ENCODE data around the gene ILDR2.

ILDR2 gene

GRCh38 chr1:166924823-166925541, 50.4 kb downstream of the ILDR2 start:
- Histone ChIP-seq H3K9me3 (ENCODE audit: control insufficient read depth, insufficient read depth, low read depth, low read length) (no peaks in the 10 kb centered on the region), H3K36me3 (ENCODE audit: control insufficient read depth in 2 of 2, insufficient read depth in 1 of 2, low read length in 2 of 2) (no peaks in the 10 kb centered on the region), H3K4me1 (ENCODE audit: control insufficient read depth, insufficient read depth, low read length) (no peaks in the 10 kb centered on the region), H3K4me3 (ENCODE audit: low read depth, low read length) (no peak overlapping the region), H3K27ac (ENCODE audit: extremely low read depth, low read depth, low read length) (no peak overlapping the region)
- CTCF ChIA-PET: interaction anchor here (0.6 to 2.3 kb wide), 5 partner anchors 13 to 142 kb away, joined by 3 to 16 read pairs (median 7); no protein-coding TSS in a partner anchor
- POLR2A ChIA-PET: interaction anchor here (0.6 to 1.2 kb wide), 2 partner anchors 19 to 118 kb away, joined by 3 to 4 read pairs; no protein-coding TSS in a partner anchor
- TF ChIP-seq ZIC2 (tag by site-specific recombination; IDR thresholded peaks at IDR 0.05) (no peak), ZNF202 (tag by site-specific recombination; IDR thresholded peaks at IDR 0.05; ENCODE audit: borderline replicate concordance) (no peak), KLF1 (tag by site-specific recombination; IDR thresholded peaks at IDR 0.05) (no peak), ZNF121 (tag by site-specific recombination; IDR thresholded peaks at IDR 0.05) (no peak), ZNF398 (tag by site-specific recombination; IDR thresholded peaks at IDR 0.05) (no peak), ZSCAN23 (tag by site-specific recombination; IDR thresholded peaks at IDR 0.05) (no peak), HOXD13 (CRISPR knock-in tag; IDR thresholded peaks at IDR 0.05; ENCODE audit: borderline replicate concordance) (no peak), ZNF571 (tag by site-specific recombination; IDR thresholded peaks at IDR 0.05) (no peak), MZF1 (tag by site-specific recombination; IDR thresholded peaks at IDR 0.05; ENCODE audit: borderline replicate concordance) (no peak), ZNF626 (tag by site-specific recombination; IDR thresholded peaks at IDR 0.05) (no peak)
- TF ChIP-seq, protein P1, sequence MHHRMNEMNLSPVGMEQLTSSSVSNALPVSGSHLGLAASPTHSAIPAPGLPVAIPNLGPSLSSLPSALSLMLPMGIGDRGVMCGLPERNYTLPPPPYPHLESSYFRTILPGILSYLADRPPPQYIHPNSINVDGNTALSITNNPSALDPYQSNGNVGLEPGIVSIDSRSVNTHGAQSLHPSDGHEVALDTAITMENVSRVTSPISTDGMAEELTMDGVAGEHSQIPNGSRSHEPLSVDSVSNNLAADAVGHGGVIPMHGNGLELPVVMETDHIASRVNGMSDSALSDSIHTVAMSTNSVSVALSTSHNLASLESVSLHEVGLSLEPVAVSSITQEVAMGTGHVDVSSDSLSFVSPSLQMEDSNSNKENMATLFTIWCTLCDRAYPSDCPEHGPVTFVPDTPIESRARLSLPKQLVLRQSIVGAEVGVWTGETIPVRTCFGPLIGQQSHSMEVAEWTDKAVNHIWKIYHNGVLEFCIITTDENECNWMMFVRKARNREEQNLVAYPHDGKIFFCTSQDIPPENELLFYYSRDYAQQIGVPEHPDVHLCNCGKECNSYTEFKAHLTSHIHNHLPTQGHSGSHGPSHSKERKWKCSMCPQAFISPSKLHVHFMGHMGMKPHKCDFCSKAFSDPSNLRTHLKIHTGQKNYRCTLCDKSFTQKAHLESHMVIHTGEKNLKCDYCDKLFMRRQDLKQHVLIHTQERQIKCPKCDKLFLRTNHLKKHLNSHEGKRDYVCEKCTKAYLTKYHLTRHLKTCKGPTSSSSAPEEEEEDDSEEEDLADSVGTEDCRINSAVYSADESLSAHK (tag by site-specific recombination; IDR thresholded peaks at IDR 0.05): no peak
- TF ChIP-seq, protein P2, sequence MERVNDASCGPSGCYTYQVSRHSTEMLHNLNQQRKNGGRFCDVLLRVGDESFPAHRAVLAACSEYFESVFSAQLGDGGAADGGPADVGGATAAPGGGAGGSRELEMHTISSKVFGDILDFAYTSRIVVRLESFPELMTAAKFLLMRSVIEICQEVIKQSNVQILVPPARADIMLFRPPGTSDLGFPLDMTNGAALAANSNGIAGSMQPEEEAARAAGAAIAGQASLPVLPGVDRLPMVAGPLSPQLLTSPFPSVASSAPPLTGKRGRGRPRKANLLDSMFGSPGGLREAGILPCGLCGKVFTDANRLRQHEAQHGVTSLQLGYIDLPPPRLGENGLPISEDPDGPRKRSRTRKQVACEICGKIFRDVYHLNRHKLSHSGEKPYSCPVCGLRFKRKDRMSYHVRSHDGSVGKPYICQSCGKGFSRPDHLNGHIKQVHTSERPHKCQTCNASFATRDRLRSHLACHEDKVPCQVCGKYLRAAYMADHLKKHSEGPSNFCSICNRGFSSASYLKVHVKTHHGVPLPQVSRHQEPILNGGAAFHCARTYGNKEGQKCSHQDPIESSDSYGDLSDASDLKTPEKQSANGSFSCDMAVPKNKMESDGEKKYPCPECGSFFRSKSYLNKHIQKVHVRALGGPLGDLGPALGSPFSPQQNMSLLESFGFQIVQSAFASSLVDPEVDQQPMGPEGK (tag by site-specific recombination; IDR thresholded peaks at IDR 0.05): no peak

DNA sequence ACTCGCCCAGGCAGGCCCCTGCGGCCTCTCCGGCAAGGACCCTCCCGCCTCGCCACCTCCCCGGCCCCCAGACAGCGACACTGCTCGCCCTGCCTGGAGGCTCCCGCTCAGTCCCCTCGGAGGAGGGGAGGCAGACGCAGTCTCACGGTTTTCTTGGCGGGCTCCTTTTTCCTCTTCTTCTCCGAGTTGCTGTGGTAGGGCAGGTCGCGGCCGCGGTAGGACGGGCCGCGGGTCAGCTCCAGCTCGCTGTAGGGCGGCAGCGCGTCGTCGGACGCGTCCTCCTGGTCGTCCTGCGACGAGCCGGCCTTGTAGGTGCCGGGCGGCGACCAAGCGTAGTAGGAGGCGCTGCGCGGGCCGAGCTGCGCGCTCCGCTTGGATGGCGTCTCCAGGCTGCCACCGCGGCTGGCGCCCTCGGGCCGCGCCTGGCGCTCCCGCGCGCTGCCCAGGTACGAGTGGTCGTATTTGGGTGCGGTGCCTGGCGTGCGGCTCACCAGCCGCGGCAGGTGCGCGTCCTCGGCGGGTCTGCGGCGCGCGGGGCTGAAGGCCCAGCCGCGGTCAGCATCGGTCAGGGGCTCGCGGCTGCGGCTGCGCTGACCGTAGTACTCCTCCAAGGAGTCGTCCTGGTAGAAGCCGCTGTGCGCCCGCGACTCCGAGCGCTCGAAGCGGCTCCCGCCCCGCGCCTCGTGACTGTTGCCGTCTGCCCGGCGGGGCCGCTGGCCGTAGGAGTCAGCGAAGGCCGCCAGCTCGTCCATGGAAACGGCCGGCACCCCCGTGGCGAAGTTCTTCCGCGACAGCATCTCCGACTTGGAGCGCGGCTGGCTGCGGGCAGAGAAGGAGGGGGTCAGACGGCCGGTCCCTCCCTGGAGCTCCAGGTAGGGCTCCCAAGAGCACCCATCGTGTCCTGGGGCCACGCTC, 54.5 kb downstream of the ILDR2 start:
- ChIA-PET CTCF (interaction anchor here (1.6 kb wide), 1 partner anchor 138 kb away, joined by 3 read pairs; no protein-coding TSS in a partner anchor), POLR2A (no interaction called here)
- no peaks in the 10 kb centered on the region for H3K9me3 ChIP-seq (ENCODE audit: control insufficient read depth, insufficient read depth, low read depth, low read length)
- no peak overlapping the region for H3K4me3 ChIP-seq (ENCODE audit: low read depth, low read length)
- H3K27ac ChIP-seq (ENCODE audit: extremely low read depth, low read depth, low read length): no peak overlapping the region
- no peaks in the 10 kb centered on the region for H3K4me1 ChIP-seq (ENCODE audit: control insufficient read depth, insufficient read depth, low read length)
- no peaks in the 10 kb centered on the region for H3K36me3 ChIP-seq (ENCODE audit: control insufficient read depth in 2 of 2, insufficient read depth in 1 of 2, low read length in 2 of 2)
- TF ChIP-seq SCRT2 (tag by site-specific recombination; IDR thresholded peaks at IDR 0.05) (no peak), ZNF777 (tag by site-specific recombination; IDR thresholded peaks at IDR 0.05; ENCODE audit: borderline replicate concordance) (no peak), ZNF366 (tag by site-specific recombination; conservative IDR thresholded peaks at IDR 0.05) (no peak), TRIM28 (IDR thresholded peaks at IDR 0.05; ENCODE audit: borderline replicate concordance, low read length) (no peak), ZBTB48 (tag by site-specific recombination; IDR thresholded peaks at IDR 0.05) (no peak), ZNF48 (tag by site-specific recombination; IDR thresholded peaks at IDR 0.05) (no peak), ZNF362 (tag by site-specific recombination; IDR thresholded peaks at IDR 0.05) (no peak)
- TF ChIP-seq, protein P3, sequence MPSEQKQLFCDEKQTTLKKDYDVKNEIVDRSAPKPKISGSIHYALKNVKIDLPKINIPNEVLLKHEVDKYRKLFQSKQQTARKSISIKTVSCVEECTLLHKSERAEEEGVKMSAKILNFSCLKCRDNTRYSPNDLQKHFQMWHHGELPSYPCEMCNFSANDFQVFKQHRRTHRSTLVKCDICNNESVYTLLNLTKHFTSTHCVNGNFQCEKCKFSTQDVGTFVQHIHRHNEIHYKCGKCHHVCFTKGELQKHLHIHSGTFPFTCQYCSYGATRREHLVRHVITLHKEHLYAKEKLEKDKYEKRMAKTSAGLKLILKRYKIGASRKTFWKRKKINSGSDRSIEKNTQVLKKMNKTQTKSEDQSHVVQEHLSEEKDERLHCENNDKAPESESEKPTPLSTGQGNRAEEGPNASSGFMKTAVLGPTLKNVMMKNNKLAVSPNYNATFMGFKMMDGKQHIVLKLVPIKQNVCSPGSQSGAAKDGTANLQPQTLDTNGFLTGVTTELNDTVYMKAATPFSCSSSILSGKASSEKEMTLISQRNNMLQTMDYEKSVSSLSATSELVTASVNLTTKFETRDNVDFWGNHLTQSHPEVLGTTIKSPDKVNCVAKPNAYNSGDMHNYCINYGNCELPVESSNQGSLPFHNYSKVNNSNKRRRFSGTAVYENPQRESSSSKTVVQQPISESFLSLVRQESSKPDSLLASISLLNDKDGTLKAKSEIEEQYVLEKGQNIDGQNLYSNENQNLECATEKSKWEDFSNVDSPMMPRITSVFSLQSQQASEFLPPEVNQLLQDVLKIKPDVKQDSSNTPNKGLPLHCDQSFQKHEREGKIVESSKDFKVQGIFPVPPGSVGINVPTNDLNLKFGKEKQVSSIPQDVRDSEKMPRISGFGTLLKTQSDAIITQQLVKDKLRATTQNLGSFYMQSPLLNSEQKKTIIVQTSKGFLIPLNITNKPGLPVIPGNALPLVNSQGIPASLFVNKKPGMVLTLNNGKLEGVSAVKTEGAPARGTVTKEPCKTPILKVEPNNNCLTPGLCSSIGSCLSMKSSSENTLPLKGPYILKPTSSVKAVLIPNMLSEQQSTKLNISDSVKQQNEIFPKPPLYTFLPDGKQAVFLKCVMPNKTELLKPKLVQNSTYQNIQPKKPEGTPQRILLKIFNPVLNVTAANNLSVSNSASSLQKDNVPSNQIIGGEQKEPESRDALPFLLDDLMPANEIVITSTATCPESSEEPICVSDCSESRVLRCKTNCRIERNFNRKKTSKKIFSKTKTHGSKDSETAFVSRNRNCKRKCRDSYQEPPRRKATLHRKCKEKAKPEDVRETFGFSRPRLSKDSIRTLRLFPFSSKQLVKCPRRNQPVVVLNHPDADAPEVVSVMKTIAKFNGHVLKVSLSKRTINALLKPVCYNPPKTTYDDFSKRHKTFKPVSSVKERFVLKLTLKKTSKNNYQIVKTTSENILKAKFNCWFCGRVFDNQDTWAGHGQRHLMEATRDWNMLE (tag by site-specific recombination; conservative IDR thresholded peaks at IDR 0.05; ENCODE audit: low read depth): no peak

All from HEK293 (cell line).